ENCODE results near the gene CELF2.

DNA sequence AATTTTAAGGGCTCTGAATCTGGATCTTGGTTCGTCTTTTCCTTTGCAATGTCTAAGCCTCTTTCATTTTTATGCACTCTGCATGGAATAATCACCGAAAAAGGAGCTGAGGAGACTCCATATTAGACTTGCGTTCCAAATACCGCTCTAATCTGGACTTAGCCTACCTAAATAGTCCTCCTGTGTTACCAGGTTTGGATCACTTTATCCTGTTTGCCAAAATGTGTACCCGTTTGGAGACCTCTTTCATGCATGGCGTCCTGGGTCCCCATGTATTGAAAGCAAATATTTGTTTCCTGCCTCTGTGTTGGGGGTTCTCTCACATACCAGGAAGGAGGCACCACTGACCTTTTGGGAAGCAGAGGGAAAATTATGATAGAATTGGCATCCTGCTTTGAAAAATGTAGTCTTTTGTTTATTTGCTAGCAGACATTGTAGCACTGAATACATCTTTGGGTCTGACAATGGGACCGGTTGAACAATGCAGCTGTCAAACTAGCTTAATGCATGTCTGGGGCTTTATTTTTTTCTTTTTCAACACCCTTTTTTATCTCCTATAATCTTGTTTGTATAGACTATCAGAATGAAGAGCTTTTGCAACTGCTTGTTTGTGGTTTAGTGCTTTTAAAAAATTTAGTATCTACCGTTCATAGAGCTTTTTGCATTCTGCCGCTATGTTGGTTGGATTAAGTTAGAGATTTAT lies 11.8 kb upstream of the CELF2 start:
- TF ChIP-seq EZH2 (IDR thresholded peaks at IDR 0.05; ENCODE audit: insufficient read depth, poor library complexity, severe bottlenecking) (no peak), EZH2phosphoT487 (IDR thresholded peaks at IDR 0.05; ENCODE audit: insufficient read depth, low read depth) (no peak)

Measured in GM23248 (cell line).